DLD1 (cell line): ENCODE data around the gene HOXD10.

Experiments
- in situ Hi-C: cut with HindIII; loops from 2 replicates; pipeline ENCODE4 v1.10.0; 2017; ENCODE audit warnings: low sequenced_read_pairs

HOXD10 gene

DNA sequence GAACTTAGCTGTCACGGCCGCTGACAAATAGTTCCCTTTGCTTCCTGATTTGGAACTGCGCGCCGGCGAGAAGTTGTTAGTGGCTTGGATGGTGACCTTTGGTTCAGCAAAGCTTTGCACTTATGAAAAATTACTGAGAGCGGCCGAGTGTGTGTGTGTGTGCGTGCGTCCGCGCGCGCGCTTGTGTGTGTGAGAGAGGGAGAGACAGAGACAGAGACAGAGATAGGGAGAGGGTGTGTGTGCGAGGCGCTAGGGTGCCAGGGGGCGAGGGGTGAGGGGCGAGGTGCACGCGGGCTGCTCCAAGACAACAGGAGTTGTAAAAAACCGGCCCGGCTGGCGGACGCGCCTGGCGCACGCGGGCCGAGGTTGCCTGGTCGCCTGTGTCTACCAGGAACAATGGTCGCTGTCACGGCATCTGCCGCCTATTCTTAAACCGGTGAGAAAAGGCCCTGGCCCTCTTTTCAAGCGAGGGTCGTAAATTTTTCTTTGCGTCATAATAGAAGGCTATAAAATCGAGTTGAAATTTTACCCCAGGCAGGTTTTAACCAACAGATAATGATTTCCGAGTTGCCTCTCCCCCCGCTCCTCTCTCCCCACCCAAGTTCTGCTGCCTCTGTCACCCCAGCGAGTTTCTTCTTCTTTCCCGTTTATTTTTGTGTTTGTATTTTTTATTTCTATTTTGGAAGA, 41.1 kb downstream of the HOXD10 start:
- in situ Hi-C loops, result no loop called here

DNA sequence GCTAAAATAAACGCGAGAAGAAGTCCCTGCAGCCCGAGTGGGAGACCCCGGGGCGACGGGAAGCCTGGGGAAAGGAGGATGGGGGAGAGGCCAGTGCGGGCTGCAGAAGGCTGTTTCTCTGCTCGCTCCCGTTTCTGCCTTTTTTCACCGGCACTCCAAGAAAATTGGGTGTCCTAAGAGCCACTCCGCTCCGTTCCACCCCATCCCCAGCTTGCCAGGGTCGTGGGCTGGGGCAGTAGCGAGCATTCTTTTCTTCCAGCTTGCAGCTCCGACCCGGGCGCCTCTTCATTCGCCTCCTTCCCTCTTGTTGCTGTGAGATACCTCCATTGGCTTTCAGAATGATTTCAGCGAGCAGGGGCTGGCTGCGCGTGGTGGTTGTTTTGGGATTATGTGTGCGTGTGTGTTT, 41.6 kb downstream of the HOXD10 start:
- in situ Hi-C loops, result no loop called here

DNA sequence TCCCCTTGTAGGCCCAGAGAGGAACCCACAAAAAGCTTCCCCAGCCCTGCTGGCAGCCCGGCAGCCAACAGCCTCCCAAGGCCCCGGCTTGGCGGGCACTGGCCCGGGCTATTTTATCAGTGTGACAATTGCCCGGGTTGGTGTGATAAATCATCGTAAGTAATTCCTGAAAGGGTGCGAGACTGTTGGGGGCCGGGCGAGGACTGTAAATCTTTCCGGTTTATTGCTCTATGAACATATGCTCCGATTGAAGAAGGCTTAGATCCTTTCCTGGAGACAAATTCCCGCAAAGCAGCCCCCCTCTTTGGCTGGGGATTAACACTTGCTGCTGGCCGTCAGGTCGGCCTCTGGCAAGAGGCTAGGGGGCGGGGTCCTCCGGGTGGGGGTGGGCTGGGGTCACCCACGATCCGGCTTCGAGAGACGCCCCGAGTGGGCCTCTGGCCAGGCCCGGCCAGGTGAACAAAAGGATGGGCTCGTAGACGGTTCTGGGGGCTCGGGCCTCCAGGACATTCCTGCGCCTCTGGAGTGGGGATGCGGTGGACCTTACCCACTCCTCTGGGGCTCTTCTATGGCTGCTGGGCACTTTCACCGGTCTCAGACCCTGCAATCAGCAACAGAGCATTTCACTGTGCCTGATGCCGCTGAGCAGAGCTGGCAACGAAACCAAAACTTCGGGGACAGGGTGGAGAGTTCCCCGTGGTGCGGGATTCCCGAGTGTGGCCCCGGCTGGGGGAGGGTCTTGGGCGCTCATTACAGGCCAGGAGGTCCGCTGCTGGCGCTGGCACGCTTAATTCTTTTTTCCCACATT, 42.5 kb downstream of the HOXD10 start:
- in situ Hi-C loops, result no loop called here

DNA sequence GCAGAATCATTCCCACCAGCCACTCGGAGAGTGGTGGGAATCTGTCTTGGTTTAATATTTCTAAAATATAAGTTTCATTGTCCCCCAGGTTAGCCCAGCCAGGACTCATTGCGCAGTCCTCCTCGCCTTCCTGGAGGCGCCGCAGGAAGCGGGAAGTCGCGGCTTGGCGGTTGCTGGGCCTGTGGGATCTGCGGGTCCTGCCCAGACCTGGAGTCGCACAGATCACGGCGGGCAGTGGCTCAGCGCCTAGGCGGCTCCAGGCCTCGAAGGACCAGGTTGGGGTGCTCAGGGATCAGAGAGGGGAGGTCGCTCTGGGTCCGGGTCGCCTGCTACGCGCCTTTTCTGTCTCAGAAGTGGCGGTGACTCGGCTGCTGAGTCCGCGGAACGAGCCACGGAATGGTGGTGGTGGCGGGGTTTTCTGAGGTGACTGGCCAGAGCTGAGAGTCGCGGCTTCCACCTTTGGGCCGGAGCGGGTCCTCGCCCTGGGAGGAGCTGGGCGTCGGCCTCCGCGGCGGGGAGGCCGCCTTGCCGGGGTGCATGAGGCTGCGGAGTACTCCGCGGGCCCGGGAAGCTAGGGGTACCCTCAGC, 43.2 kb downstream of the HOXD10 start:
- in situ Hi-C loops, result no loop called here

DNA sequence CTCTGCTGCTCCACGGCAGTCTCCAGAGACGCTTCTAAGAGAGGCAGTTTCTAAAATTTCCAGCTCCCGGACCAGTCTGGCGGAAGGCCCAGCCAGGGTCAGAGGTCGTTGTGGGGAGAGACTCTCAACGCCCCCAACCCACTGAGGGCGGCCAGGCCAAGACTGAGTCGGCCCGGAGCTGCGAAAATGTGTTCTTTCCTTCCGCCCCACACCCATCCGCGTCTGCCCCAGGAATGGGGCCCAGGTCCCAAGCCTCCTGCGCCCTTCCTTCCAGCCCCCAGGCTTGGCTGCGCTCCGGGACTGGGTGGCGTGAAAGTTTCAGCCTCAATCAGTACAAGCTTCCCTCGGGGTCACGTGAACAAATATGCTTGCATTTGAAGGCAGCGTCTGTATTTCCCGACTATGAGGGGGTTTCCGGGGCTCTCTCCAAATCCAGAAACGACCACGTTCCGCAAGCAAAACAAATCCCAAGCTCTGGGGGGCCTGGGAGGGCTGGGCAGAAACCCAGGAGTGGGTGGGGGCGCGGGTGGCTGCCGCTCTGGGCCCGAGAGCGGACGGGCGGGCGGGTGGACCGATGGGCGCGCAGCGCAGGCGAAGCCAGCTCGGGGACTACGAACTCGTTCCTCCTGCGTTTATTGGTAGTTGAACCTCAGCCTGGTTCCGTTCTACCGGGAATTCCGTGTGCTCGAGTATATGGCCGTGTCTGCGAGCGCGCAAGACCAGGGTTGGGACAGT, 43.8 kb downstream of the HOXD10 start:
- in situ Hi-C loops, result no loop called here

DNA sequence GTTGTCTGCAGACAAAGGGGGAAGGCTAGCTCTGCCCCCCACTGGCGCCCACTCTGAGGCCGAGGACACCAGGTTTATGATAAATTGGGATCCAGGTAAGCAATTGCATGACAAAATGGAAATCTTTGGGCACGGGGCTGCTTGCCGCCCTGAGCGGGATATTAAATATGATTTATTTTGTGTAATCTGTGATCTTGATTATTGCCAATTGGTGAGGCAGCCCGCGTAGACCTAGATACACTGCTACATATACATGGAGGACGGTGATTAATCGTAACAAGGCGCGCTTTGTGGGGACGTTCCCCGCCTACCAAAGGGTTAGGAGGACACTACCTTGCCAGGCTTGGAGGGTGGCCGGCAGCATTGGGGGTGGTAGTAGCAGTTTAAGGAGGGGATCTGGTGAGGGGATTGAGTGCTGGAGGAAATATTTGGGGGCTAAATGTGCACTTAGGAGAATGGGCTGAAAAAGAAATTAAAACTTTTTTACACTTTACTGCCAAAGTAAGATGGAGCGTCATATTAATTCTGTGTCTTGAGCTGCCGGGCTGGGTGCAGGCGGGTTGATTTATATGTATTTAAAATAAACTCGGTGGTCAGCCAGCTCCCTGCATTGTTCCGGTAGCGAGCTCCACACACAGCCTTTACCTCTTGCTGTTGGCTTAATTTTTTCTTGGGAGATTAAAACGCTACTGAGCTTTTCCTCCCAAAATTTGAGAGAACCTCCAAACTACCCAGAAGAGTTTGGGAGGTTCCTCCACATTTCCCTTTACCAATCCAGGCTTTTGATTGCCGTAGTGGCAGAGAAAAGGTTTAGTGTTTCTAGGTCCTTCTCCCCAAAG, 44.6 kb downstream of the HOXD10 start:
- in situ Hi-C loops, result no loop called here

DNA sequence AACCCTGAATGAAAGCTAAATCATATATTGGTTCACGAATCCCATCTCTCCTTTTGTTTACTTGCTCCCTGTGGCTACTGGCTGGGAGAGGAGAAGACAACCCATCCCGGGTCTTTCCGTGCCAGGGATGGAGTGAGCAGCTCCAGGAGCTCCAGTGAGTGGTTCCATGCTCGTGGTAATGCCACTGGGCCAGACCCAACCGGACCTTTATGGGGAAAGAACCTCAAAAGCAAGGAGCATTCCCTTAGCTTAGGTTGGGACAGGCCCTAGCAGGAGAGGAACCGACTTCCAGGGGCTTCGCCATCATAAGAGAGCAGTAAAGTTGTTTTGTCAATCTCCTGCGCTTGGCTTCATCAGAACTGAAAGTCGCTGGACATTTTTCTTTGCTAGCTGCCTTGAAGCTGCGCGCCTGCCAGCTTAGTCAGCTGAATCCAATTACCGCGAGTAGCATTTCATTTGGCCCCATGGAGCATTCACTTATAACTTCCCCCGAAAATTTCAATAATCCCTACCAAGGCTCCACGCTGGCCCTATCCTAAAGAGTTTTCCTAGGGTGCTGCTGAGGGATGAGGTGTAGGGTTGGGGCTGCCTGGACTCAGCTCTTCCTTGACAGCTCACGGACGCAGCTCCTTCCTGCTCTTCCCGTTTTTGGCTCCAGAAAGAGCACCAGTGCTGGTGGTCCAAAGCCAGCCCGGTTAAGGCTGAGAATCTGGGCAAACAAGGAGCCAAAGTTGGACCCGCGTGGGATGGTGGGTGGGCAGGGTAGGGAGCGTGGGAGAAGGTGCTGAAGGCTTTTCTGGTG, 45.4 kb downstream of the HOXD10 start:
- in situ Hi-C loops, result no loop called here

DNA sequence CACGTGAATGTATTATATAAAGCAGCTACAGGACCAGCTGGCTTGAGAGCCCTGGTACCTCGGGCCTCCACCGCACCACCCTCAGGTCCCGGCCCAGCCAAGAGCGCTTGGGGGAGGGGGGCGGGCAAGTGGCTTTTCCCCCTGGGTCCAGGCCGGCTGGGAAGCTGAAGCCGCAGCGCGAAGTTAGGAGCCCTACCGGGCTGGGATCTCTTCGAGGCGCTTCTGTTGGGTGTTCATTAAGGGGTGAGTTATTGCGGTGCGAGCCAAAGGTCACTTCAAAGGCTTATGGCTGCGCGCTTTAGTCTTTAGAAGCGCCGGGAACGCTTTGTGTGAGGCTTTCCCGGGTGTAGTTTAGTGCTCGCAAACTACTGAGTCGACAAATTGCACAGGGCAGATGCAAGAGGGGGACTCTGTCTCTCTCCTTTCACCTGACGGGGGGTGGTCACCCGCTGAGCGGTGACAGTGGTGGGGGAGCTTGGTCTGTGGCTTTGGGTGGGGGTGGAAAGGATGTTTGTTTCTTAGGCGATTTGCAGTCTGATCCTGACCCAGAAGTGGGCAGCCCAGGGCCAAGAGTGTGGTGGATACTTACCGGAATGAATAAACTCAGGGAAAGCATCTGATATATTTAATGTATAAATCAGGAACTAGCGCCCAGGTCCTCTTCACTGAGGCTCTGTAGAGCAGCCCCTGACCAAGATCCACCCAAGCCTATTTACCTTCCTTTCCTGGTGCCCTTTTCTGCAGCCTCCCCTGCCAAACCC, 46.5 kb downstream of the HOXD10 start:
- in situ Hi-C loops, result no loop called here

DNA sequence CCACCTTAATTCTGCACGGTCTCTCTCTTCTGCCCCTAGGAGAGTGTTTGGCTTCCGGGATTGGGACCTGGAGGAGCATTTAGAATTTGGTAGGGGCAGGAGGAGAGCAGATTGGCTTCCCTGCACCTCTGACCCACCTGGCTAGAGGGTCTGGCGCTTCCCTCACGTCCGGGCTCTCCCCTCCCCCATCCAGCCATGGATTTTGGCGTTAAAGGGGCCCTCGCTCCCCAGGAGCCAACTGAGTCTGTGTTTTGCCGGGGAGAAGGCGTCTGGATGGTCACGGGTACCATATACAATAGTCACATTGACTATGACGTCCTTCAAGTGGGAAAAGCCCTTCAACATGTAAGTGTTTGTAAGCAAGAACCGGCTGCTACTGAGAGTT, 47.1 kb downstream of the HOXD10 start:
- in situ Hi-C loops, result no loop called here

DNA sequence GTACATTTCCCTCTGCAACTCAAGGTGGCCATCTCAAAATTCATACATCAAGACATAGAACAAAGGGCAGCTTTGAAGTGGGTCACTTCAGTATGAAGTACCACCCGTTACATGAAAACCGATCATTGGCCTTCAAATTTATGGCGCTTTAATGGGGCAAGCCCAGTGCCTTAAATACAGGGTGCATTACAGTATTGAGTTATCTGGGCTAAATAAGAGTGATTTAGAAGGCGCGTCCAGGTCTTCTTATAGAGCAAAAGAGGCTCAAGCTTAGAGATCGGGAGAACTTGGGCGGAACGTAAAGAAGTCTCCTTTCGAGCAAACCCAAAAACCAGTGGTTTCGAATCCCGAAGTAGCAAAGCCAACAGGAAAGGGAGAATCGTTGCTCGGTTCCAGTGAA, 47.6 kb downstream of the HOXD10 start:
- in situ Hi-C loops, result no loop called here

DNA sequence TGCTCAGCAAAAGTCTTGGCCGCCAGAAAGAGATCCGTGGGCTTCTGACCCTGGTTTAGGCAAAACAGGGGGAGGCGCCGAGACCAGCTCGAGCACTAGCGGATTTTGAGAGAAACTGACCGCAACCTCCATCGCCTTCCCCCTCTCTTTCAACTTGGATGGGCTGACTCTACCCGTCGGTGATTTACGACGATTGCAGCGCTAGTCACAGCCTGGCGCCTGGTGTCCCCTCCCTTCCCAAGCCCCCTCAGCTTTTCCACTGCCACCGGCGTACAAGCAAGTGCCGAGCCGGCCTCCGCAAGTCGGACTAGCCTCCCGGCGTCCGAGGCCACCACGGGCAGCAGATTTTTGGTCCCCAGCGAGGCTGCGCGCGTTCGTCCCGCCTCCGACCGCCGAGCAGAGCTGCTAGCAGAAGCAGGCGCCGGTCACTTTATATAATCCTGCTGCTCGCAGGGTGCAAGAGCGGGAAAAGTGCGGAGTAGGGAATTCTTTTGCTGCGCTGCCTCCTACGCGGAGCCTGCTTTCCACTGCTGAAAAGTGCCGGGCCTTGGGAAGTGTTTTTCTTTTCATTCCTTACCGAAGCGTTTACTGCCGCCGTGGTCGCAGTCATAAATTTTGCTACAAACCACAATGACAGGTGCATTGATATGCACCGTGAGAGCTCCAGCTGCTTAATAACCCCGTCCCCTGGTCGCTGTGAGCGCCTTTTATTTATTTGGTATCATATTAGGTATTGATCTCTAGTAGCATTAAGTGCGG, 48.2 kb downstream of the HOXD10 start:
- in situ Hi-C loops, result no loop called here

DNA sequence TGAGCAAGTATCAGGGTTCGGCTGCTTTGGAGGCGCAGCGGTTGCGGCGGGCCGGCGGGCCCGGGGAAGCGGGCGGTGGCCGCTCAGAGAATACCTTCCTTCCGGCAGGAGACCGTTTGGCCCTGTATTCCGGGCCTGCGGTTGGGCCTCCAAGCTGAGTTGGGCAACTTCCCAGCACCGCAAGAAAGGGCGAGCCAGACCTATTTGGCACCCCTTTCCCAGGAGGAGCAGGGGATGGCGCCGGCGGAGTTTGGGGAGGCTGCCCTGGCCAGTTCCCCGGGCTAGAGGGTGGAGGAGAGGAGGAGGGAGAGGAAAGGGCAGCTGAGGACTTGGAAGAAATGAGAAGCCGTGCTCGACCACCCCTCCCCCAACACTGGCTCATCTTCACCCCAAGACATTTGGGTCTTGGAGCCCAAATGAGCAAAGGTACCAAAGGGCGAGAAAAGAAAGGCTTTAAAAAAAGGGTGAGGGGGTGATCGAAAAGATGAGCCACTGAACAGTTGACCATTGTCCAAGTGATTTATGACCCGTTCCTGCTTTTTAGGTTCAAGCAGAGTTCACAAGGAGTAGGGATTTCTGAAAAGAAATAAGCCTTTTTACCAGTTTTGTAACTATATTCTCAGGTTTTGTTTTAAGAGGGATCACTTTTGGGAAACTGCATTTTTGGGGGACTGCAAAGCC, 48.9 kb downstream of the HOXD10 start:
- in situ Hi-C loops, result no loop called here

DNA sequence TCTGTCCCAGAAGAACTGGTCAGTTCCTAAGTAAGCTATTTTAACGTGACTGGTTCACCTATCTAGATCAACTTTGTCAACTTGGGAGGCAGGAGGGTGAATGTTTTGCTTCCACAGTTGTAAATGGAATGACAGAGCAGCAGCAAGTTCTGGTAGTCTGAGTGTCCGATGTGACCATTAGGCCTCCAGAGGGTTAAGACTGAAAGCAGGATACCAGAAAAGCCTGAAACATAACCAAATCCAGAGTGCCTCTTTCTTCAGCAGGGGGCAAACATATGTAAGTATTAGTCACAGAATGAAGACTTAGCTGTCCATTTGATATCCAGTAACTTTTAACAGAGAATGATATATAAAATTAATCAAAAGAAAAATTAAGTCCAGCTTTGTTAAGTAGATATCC, 49.7 kb downstream of the HOXD10 start:
- in situ Hi-C loops, result no loop called here

DNA sequence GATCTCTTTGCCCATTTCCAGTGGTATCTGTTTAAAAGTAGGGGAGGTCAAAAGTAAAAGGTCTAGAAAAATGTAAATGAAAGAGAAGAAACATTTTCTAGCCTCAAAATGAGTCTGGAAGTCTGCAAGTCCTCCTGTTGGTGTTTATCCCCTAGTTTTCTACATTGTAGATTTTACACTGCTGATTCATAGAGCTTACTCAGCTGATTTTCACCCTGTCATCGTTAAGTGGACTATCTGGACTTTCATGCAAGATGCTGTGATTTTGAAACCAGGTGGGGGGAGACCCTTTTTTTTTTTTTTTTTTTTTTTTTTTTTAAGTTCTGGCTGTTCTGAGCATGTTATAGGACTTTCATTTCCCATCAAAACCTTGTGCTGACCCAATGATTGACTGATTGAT, 50.8 kb downstream of the HOXD10 start:
- in situ Hi-C loops, result no loop called here

DNA sequence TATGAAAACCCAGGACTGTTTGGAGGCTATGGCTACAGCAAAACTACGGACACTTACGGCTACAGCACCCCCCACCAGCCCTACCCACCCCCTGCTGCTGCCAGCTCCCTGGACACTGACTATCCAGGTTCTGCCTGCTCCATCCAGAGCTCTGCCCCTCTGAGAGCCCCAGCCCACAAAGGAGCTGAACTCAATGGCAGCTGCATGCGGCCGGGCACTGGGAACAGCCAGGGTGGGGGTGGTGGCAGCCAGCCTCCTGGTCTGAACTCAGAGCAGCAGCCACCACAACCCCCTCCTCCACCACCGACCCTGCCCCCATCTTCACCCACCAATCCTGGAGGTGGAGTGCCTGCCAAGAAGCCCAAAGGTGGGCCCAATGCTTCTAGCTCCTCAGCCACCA, 52.6 kb downstream of the HOXD10 start:
- in situ Hi-C loops, result no loop called here
